GM12878 (cell line): ENCODE data around the gene ADAMTS16. TPM values are rescaled to one million over a fixed set of nuclear protein-coding genes. Genes with fewer than 3 reads are reported as not detected.

Experiments
- ATAC-seq: fragments of 200-7000 bp; cut with Tn5 transposase; 3 replicates; pipeline ENCODE4 v1.9.1; 2020; ENCODE audit warnings: mild to moderate bottlenecking, moderate library complexity
- BruUV-seq: library from RNA; stranded (reverse); fragments of 400-500 nt; replicated peaks from 2 replicates; lab custom pipeline; 2021; lab: Mats Ljungman, UMichigan
- CTCF ChIA-PET: fragments of 300-600 bp; sonication (Branson Sonifier 250); formaldehyde crosslinking; extraction: SDS; loops from one replicate; lab custom pipeline; 2021; ENCODE audit warnings: inconsistent platforms; lab: Yijun Ruan, JAX
- POLR2A ChIA-PET: fragments of 350-600 bp; formaldehyde crosslinking; extraction: SDS; loops from one replicate; lab custom pipeline; 2021; ENCODE audit warnings: inconsistent platforms; lab: Charles Lee
- RAD21 ChIA-PET: fragments of 300-600 bp; sonication (Branson Sonifier 250); formaldehyde crosslinking; loops from one replicate; lab custom pipeline; 2023; ENCODE audit warnings: antibody characterized with exemption; ENCODE audit not compliant: unreplicated experiment; lab: Charles Lee
- SMC1A ChIA-PET: fragments of 300-600 bp; sonication (Branson Sonifier 250); formaldehyde crosslinking; loops from one replicate; lab custom pipeline; 2023; ENCODE audit not compliant: unreplicated experiment, uncharacterized antibody; lab: Charles Lee
- DNase-seq: peaks from one replicate; pipeline ENCODE4 v3.0.0-alpha.2; 2011; ENCODE audit warnings: low read depth, low spot score
- FAIRE-seq: peaks from 3 replicates; lab custom pipeline; 2011; peaks lifted over from hg19 to GRCh38; lab: Jason Lieb, UNC
- H2AFZ ChIP-seq: 2 replicates; pipeline ENCODE4 v1.6.0; 2011; ENCODE audit warnings: low read depth, low read length, control low read depth; ENCODE audit not compliant: control insufficient read depth
- H3K27ac ChIP-seq: 2 replicates; pipeline ENCODE4 v1.5.1; 2011; ENCODE audit warnings: control low read depth; ENCODE audit not compliant: control insufficient read depth, insufficient read depth
- H3K27me3 ChIP-seq, 2 experiments: replicated peaks in 1 of 2; 2 replicates each; pipeline versions ENCODE4 v1.6.0 to v1.6.1; 2011; ENCODE audit warnings: low read length in 1 of 2; ENCODE audit not compliant: control insufficient read depth in 2 of 2, insufficient read depth in 2 of 2
- H3K36me3 ChIP-seq, 2 experiments: 2 replicates each; pipeline ENCODE4 v1.5.1; 2011; ENCODE audit warnings: low read length in 1 of 2; ENCODE audit not compliant: control insufficient read depth in 2 of 2, insufficient read depth in 2 of 2
- H3K4me1 ChIP-seq: 2 replicates; pipeline ENCODE4 v1.6.1; 2011; ENCODE audit warnings: mild to moderate bottlenecking, low read length, moderate library complexity, mixed read lengths; ENCODE audit not compliant: control insufficient read depth, insufficient read depth
- H3K4me2 ChIP-seq: 2 replicates; pipeline ENCODE4 v1.6.0; 2011; ENCODE audit warnings: control low read depth; ENCODE audit not compliant: control insufficient read depth, insufficient read depth
- H3K4me3 ChIP-seq: fragments of 200-600 bp; sonication (generic); 2 replicates; pipeline ENCODE4 v1.5.1; 2016
- H3K79me2 ChIP-seq: 2 replicates; pipeline ENCODE4 v1.6.0; 2011; ENCODE audit warnings: low read length; ENCODE audit not compliant: control insufficient read depth, insufficient read depth
- H3K9ac ChIP-seq: 2 replicates; pipeline ENCODE4 v1.8.0; 2011; ENCODE audit warnings: low read length, control low read depth, mixed read lengths; ENCODE audit not compliant: control insufficient read depth, insufficient read depth
- H3K9me3 ChIP-seq: replicated peaks from 3 replicates; pipeline ENCODE4 v1.5.1; 2011; ENCODE audit warnings: mild to moderate bottlenecking, low read length; ENCODE audit not compliant: control insufficient read depth, insufficient read depth
- H4K20me1 ChIP-seq: 2 replicates; pipeline ENCODE4 v1.6.0; 2011; ENCODE audit not compliant: control insufficient read depth, insufficient read depth
- ATF7 ChIP-seq: fragments of 450-650 bp; IDR thresholded peaks from 2 replicates; pipeline ENCODE4 v1.6.1; 2016; ENCODE audit warnings: low read depth, mild to moderate bottlenecking
- CUX1 ChIP-seq: IDR thresholded peaks from 2 replicates; pipeline ENCODE4 v1.6.1; 2012; ENCODE audit warnings: improper control_type of control experiment, low read depth, low read length; ENCODE audit not compliant: insufficient replicate concordance
- E4F1 ChIP-seq: fragments of 450-650 bp; IDR thresholded peaks from 2 replicates; pipeline ENCODE4 v1.6.1; 2018; ENCODE audit warnings: borderline replicate concordance, mild to moderate bottlenecking; ENCODE audit not compliant: partially characterized antibody
- KAT2A ChIP-seq: conservative IDR thresholded peaks from 2 replicates; pipeline ENCODE4 v1.6.1; 2011; ENCODE audit warnings: low read depth, low read length; ENCODE audit not compliant: control insufficient read depth
- TCF3 ChIP-seq: IDR thresholded peaks from 2 replicates; pipeline ENCODE4 v1.6.1; 2012; ENCODE audit warnings: low read depth, mild to moderate bottlenecking, low read length, borderline replicate concordance; ENCODE audit not compliant: insufficient read depth
- ZBED1 ChIP-seq: IDR thresholded peaks from 2 replicates; pipeline ENCODE4 v1.6.1; 2016; ENCODE audit warnings: borderline replicate concordance
- WGBS: methylation state at CpG from one replicate; pipeline ENCODE4 v1.1.6; 2016; ENCODE audit warnings: low lambda C conversion rate; ENCODE audit not compliant: insufficient replicate concordance, insufficient coverage; ENCODE audit errors: missing lambda C conversion rate; 5-methylcytosine and 5-hydroxymethylcytosine counted together
- in situ Hi-C: fragments of 300-500 bp; cut with MboI; formaldehyde crosslinking; loops from 9 replicates; pipeline ENCODE4 v1.14.3; 2018; ENCODE audit warnings: mixed read lengths
- intact Hi-C: fragments of 100-400 bp; cut with micrococcal nuclease; formaldehyde crosslinking; loops from one replicate; pipeline ENCODE4 v1.14.2; 2022; ENCODE audit not compliant: unreplicated experiment
- polyA plus RNA-seq, 11 experiments: library from polyadenylated mRNA; depleted of rRNA in 4 of 11; unstranded in 6 of 11; stranded (reverse) in 5 of 11; fragments of >200 nt; fragmentation: Nextera tagmentation in 4 of 11; fragmentation: Illumina TruSeq in 1 of 11; extraction: Ambion mirVana in 4 of 11; extraction: Trizol in 1 of 11; gene quantifications; 1 replicate in 1 of 11; 2 replicates in 10 of 11; pipeline versions ENCODE4 v1.2.1 to v1.2.3, GENCODE V29; 2011 to 2016; ENCODE audit warnings: inconsistent platforms in 2 of 11, missing spikeins in 2 of 11, low read depth in 1 of 11
- total RNA-seq, 4 experiments: library from RNA; depleted of rRNA in 3 of 4; stranded (reverse); fragments of >200 nt in 3 of 4; fragmentation: Illumina TruSeq in 1 of 4; extraction: Trizol in 1 of 4; gene quantifications; 2 replicates each; pipeline versions ENCODE4 v1.2.1 to v1.2.3, GENCODE V29; 2013 to 2021

Gene ADAMTS16
- total and polyA plus RNA-seq, 10 of the 15 experiments (the other 5 are each of a cell fraction or from before 2014, with no cell fraction given) = 0.04 TPM; not detected in 9

GRCh38 chr5:5296051-5296450 is 155.9 kb downstream of the ADAMTS16 start:
- in situ Hi-C loops (no loop called here), intact Hi-C loops (no loop called here)
- no TSS peak for BruUV-seq

More at GRCh38 chr5:5296051-5296450, 155.9 kb downstream of the ADAMTS16 start:
- TF ChIP-seq ATF7 = no peak
- TF ChIP-seq TCF3 = no peak
- TF ChIP-seq E4F1 = no peak
- no peak for TF ChIP-seq CUX1
- no peak for TF ChIP-seq KAT2A
- no peak for TF ChIP-seq ZBED1
- DNase-seq (no peak), FAIRE-seq (no peak), ATAC-seq (no peak)
- Histone ChIP-seq H3K9me3 (no peaks in the 10 kb centered on the region), H3K4me2 (no peak overlapping the region), H3K4me1 (no peaks in the 10 kb centered on the region), H3K27ac (no peak overlapping the region), H4K20me1 (no peaks in the 10 kb centered on the region), H3K36me3 (no peaks in the 10 kb centered on the region), H3K27me3 (no peaks in the 10 kb centered on the region), H2AFZ (no peak overlapping the region), H3K9ac (no peak overlapping the region), H3K4me3 (no peak overlapping the region), H3K79me2 (no peaks in the 10 kb centered on the region)
- 63% methylated on average over 6 of the region's 6 CpGs for WGBS
- POLR2A ChIA-PET = no interaction called here
- SMC1A ChIA-PET = no interaction called here
- CTCF ChIA-PET = no interaction called here
- RAD21 ChIA-PET = no interaction called here
